Activated CD4-positive, alpha-beta T cell treated with anti-CD3 and anti-CD28 coated beads, Interleukin-10, Interleukin-2, amounts not matched to agents 100 ng/mL and 50 ng/mL, durations not matched to agents 16 hours and 8 hours (primary cell): ENCODE measurements around the gene PRMT1.
"Not testable (repeated sequence)": the region's sequence is repeated elsewhere in the genome, so short reads cannot be mapped to it uniquely, and the experiment has no call there.

Source experiments
- DNase-seq: peaks from one replicate; pipeline ENCODE4 v3.0.0-alpha.2; 2020

Gene PRMT1

DNA sequence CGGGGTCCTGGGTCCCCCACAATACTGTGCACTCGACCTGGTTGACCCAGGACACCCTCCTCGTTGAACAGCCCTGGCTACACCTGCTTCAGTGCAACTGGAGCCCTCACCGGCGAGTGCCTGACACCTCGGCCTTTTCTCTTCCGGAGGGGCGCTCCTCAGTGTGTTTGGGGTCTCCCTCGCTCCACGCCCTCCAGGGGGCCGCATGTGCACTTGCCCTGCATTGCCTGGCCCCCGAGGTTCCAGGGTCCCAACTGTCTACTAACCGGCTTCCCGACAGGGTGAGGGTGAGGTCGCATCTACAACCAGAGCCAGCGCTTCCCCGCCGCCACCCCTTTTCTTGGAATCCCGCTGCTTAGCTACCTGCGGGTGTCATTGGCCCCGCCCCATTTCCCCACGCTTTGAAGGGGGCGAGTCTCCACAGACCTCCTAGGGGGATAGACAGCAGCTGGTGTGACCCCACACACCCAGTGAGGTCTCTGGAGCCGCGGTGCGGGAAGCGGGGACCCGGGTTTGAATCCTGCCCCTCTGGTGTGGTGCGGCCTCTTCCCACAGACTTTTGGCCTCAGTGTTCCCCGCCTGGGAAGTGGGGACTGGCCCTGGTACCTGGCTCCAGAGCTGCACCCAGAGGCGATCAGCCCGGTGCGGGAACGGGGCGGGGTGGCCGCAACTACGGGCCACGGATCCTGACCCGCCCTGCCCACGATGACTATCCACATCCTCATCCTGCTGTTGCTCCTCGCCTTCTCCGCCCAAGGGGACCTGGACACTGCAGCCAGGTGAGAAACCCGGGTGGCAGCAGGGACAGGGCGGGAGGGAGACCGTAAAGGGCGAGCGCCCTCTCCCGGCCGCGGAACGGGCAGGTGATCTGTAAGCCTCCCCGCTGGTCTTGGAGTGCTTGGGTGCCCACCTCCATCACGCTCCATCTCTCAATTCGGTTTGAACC, 12.3 kb downstream of the PRMT1 start, which contains the start of gene ADM5:
Gene ADM5 (plus strand): TSS at position 462 of the 946 bp plus-strand sequence. CDS start 244 bp downstream, at position 706.
- peak; percentile 40 for DNase-seq

GRCh38 chr19:49690079-49690655, 13.1 kb downstream of the PRMT1 start:
- DNase-seq: no peak

GRCh38 chr19:49690656-49691242, 13.7 kb downstream of the PRMT1 start, which contains the start of gene CPT1C:
Gene CPT1C (plus strand): TSS chr19:49691116. CDS start chr19:49692253, 1,137 bp downstream.
- DNase-seq: peak; percentile 62

GRCh38 chr19:49691243-49692146, 14.4 kb downstream of the PRMT1 start:
- no peak for DNase-seq

DNA sequence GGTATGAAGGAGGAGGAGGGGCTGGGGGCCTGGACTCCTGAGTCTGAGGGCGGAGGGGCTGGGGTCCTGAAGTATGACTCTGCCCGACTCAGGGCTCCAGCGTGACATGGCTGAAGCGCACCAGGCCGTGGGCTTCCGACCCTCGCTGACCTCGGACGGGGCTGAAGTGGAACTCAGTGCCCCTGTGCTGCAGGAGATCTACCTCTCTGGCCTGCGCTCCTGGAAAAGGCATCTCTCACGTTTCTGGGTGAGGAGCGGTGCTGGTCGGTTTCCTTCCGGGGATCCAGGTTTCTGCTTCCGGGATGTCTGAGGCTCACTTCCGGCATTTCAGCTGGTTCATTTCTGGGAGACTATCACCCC, 15.1 kb downstream of the PRMT1 start:
- no peak for DNase-seq

- no peak for DNase-seq
Measured at GRCh38 chr19:49696115-49696514, 19.0 kb downstream of the PRMT1 start.

DNA sequence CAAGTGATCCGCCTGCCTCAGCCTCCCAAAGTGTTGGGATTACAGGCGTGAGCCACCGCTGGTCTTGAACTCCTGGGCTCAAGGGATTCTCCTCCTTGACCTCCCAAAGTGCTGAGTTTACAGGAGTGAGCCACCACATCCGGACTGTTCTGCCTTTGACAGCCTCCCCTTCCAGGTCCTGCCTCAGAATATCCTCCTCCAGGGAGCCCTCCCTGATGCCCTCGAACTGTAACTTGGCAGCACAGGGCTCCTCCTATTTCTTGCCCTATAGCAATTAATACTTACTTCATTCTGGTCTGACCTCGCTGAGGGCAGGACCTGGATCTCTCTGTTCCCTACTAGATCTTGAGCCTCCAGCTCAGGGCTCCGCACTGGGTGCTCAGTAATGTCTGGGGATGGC, 19.8 kb downstream of the PRMT1 start:
- no peak for DNase-seq

DNA sequence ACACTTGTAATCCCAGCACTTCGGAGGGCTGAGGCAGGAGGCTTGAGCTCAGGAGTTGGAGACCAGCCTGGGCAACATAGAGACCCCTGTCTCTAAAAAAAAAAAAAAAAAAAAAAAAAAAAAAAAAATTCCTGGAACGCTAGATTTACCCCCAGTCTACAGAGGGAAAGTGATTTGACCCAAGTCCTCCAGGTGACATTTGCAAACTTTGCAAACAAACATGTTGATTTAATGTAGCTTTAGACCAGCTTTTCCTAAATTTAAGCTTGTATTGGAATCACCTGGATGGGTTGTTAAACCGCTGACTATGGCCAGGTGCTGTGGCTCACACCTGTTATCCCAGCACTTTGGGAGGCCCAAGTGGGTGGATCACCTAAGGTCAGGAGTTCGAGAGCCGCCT, 22.3 kb downstream of the PRMT1 start:
- no peak for DNase-seq

- no peak for DNase-seq
Measured at GRCh38 chr19:49700563-49700962, 23.5 kb downstream of the PRMT1 start.

- no peak for DNase-seq
Measured at GRCh38 chr19:49701271-49701786, 24.3 kb downstream of the PRMT1 start.

GRCh38 chr19:49704888-49705642, 28.0 kb downstream of the PRMT1 start:
- no peak for DNase-seq

DNA sequence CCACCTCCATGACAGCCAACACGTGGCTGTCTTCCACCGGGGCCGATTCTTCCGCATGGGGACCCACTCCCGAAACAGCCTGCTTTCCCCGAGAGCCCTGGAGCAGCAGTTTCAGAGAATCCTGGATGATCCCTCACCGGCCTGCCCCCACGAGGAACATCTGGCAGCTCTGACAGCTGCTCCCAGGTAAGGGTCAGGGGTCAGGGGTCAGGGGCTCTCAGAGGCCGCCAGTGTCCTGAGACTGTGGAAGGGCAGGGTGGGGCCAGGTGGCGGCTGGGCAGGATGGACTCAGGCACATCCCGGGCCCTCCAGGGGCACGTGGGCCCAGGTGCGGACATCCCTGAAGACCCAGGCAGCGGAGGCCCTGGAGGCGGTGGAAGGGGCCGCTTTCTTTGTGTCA, 28.8 kb downstream of the PRMT1 start:
- no peak for DNase-seq

DNA sequence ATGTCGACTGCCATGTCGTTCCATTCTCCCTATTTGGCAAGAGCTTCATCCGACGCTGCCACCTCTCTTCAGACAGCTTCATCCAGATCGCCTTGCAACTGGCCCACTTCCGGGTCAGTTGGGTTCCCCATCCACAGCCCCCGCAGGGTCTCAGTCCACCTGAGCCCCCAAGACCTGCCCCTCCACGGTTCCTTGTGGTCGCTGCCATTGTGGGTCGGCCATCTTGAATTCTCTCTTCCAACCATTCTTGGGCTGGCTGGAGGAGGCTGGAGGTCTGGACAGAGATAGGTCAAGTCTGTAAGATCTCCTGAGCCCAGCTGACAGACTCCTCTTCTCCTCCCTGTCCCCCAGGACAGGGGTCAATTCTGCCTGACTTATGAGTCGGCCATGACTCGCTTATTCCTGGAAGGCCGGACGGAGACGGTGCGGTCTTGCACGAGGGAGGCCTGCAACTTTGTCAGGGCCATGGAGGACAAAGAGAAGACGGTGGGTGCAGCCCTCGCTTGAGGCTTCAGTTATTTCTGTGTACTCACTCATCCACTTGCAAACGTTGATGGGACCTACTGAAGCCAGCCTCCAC, 33.4 kb downstream of the PRMT1 start:
- DNase-seq: no peak

DNA sequence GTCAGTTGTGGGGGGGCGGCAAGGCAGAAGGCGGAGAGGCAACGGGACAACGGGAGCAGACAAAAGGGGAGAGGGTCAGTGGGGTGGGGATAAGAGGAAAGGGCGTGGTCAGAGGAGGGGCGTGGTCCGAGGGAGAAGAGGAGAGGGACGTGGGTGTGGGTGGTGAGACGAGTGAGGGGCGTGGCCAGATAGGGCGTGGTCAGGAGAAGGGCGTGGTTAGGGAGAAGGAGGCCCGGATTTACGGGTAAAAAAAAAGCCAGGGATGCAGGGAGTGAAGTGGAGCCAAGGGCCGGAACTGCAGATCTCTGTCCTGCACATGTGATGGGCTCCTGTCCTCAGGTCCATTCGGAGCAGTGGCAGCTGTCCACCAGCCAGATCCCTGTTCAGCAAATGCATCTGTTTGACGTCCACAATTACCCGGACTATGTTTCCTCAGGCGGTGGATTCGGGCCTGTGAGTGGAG, 35.4 kb downstream of the PRMT1 start:
- no peak for DNase-seq

- no peak for DNase-seq
Measured at GRCh38 chr19:49713236-49713845, 36.3 kb downstream of the PRMT1 start.

GRCh38 chr19:49716154-49716553, 39.1 kb downstream of the PRMT1 start:
- peak; percentile 15 for DNase-seq

- no peak for DNase-seq
Measured at GRCh38 chr19:49718511-49718910, 41.4 kb downstream of the PRMT1 start.

DNA sequence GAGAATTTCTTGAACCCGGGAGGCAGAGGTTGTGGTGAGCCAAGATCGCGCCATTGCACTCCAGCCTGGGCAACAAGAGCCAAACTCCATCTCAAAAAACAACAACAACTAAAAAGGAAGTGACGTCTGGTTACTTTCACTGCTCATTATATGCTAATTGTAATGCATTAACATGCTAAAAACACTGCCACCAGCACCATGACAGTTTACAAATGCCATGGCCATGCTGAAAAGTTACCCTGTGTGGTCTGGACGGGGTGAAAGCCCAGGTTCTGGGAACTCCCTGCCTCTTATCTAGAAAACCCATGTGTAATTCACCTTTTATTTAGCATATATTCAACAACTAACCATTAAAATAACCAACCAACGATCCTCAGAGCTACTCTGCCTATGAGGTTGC, 41.9 kb downstream of the PRMT1 start:
- DNase-seq: no peak

GRCh38 chr19:49719420-49719819, 42.3 kb downstream of the PRMT1 start:
- DNase-seq: not testable (repeated sequence)

GRCh38 chr19:49727217-49728030, 50.4 kb downstream of the PRMT1 start:
- DNase-seq: no peak
